AG09309 (cell line): Measurements from ENCODE around the gene PLAC1.

Experiments
- DNase-seq: peaks from one replicate; pipeline ENCODE4 v3.0.0-alpha.2; 2010; ENCODE audit warnings: low read depth
- H3K4me3 ChIP-seq: 2 replicates; pipeline ENCODE4 v1.5.1; 2011; ENCODE audit warnings: mild to moderate bottlenecking, low read depth, low read length, moderate library complexity; ENCODE audit not compliant: control insufficient read depth
- TF ChIP-seq, protein P1 (sequence below): IDR thresholded peaks from 2 replicates; pipeline ENCODE4 v1.5.1; 2011; ENCODE audit warnings: mild to moderate bottlenecking, low read depth, low read length, inconsistent platforms; ENCODE audit not compliant: insufficient read depth, control insufficient read depth; ENCODE audit errors: missing control alignments

PLAC1 gene

DNA sequence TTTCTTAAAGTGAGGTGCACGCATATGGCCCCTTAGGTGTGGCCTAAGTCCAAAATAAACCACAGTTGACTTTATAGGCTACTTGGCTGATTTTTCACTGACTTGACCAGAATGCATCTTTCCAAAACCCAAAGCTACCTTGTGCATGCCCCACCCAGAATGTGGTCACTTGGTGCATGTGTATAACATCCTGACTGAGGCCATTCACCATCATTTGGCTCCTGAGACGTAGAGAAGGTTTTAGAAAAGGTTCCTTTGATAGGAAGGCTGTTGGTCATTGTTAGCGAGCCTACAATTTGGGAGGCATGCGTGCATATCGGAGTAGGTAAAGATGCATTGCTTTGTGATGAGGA, 84.6 kb downstream of the PLAC1 start:
- TF ChIP-seq, protein P1, sequence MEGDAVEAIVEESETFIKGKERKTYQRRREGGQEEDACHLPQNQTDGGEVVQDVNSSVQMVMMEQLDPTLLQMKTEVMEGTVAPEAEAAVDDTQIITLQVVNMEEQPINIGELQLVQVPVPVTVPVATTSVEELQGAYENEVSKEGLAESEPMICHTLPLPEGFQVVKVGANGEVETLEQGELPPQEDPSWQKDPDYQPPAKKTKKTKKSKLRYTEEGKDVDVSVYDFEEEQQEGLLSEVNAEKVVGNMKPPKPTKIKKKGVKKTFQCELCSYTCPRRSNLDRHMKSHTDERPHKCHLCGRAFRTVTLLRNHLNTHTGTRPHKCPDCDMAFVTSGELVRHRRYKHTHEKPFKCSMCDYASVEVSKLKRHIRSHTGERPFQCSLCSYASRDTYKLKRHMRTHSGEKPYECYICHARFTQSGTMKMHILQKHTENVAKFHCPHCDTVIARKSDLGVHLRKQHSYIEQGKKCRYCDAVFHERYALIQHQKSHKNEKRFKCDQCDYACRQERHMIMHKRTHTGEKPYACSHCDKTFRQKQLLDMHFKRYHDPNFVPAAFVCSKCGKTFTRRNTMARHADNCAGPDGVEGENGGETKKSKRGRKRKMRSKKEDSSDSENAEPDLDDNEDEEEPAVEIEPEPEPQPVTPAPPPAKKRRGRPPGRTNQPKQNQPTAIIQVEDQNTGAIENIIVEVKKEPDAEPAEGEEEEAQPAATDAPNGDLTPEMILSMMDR, result no peak

GRCh38 chrX:134572816-134573682, 85.2 kb downstream of the PLAC1 start:
- H3K4me3 ChIP-seq, result no peak overlapping the region
- no peak for DNase-seq
- TF ChIP-seq, protein P1, result no peak

More for the DNA sequence above, 84.6 kb downstream of the PLAC1 start:
- DNase-seq, result no peak
- H3K4me3 ChIP-seq, result no peak overlapping the region

- no peak overlapping the region for H3K4me3 ChIP-seq
- no peak for DNase-seq
- TF ChIP-seq, protein P1, result no peak
Observed at GRCh38 chrX:134571796-134572195, 86.5 kb downstream of the PLAC1 start.

DNA sequence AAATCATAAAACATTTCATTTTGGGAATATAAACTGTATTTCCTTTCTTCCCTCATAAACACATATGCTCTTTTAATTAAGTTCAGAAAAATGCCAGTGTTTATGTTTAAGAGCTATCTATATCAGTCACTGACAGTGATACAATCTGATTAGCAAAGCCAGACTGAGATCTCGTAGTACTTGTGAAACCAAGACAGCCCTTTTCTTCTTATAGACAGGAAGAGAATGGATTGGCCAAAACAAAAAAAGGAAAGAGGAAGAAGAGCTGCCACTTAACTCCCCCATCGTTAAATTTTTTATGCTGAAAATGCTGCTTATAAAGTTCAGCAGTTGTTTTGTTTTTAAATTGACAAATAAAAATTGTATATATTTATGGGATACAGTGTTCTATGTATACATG, 87.4 kb downstream of the PLAC1 start:
- TF ChIP-seq, protein P1, result no peak
- DNase-seq, result no peak
- no peak overlapping the region for H3K4me3 ChIP-seq

DNA sequence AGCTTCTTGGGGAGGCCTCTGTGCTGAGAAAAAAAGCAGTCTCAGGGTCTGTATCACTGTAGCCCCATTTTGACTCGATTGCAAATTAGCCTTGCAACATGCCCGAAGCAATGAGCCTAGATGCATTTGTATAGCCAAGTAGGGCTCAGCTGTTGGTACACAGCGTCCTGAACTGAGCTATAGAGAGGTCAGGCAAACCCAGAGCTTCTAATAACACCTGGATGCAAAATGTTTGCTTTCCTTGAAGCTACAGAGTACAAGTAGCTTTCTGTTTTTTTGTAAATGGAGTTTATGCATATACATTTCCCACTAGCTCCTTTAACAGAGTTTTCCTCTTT, 87.8 kb downstream of the PLAC1 start:
- TF ChIP-seq, protein P1, result no peak
- H3K4me3 ChIP-seq, result no peak overlapping the region
- DNase-seq, result no peak

DNA sequence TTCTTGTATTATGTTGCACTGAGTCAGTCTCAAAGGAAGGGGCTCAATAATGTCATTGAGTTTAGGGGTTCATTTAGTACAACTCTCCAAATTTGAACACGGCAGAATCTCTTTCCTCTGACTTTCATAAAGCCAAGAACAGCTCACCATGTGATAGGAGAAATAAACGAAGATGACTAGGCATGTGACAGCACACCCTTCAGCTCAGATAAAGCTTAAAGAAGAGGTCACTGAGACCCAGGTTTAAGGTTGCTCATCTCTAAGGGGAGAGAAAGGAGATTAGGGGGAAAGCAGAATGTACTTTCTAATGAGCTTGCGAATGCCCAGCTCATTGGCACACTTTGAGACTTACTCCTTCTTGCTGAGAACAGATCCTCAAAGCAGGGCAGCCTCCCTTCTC, 89.0 kb downstream of the PLAC1 start:
- no peak for DNase-seq
- H3K4me3 ChIP-seq, result no peak overlapping the region
- TF ChIP-seq, protein P1, result no peak
